GM11168 (cell line): ENCODE data around the gene PIM3.

Experiments used
- in situ Hi-C: fragments of 300-500 bp; cut with MboI; formaldehyde crosslinking; loops from one replicate; pipeline ENCODE4 v1.12.0; 2022; ENCODE audit warnings: low sequenced_read_pairs; ENCODE audit not compliant: unreplicated experiment

Gene PIM3

DNA sequence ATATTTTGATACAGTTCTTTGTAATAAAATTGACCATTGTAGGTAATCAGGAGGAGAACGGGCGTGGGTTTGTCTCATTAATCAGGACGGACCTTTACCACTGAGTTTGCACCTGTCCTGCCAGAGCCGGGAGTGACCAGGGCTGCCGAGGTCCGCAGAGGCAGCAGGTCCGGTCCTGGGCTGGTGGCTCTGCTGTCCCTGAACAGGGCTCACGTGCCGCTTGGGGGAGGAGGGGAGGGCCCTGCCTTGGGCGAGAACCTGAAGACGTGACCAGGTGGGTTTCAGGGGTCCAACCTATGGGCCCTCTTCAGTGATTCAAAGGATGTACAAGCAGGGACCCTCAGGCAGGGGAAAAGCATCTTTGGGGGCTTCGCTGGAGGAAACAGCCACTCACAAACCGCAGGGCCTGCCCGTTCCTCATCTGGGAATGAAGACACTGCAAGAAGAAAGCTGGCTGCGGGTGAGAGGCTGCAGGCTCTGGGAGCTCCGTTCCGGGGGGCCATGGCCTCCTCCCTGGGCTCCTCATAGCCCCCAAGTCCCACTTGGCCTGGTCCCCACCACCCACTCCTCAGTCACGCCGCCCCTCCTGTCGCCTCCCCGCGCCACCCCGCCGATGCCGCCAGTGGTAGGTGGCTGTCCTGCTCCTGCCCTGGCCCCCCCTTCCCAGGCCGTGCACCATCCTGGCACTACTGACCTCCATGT, 32.9 kb upstream of the PIM3 start:
- in situ Hi-C loops: no loop called here

DNA sequence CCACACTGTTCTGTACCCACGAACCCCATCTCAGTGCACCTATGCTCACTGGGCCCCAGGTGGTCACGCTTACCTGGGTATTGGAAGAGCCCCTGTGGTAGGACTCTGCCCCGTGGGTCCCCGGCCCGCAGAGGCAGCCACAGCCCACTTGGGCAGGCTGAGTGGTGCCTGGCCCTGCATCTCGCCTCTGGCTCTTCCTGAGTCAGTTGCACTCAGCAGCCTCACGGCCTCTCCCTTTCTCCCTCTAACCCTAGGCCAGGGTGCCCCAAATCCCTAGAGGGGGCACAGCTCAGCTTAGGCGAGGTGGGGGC, 32.4 kb upstream of the PIM3 start:
- in situ Hi-C loops: no loop called here

DNA sequence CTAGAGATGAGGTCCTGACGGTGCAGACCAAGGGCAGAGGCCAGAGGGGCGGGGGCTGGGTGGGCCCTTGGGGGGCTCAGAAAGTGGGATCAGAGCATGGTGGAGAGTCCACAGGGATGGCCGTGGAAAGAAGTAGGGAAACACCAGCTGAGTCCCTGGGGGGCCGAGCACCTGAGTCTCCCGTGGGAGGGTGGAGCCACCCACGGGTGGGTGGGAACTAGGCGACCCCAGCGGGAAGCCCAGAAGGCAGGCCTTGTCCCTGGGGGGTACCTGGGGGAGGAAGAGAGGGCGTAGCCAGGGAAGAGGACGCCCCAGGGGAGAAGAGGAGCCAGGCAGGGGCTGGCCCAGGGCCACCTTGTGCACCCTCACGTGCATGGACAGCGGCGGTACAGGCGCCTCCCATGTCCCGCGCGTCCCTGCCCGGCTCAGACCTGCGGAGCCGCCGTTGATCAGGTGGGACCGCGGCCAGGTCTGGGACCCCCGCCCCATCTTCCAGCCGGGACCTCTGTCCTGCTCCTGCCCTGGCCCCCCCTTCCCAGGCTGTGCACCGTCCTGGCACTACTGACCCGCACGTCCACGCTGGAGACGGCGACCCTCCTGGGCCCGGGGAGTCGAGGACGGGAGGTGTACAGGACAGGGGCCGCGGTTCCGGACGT, 31.9 kb upstream of the PIM3 start:
- in situ Hi-C loops: no loop called here

DNA sequence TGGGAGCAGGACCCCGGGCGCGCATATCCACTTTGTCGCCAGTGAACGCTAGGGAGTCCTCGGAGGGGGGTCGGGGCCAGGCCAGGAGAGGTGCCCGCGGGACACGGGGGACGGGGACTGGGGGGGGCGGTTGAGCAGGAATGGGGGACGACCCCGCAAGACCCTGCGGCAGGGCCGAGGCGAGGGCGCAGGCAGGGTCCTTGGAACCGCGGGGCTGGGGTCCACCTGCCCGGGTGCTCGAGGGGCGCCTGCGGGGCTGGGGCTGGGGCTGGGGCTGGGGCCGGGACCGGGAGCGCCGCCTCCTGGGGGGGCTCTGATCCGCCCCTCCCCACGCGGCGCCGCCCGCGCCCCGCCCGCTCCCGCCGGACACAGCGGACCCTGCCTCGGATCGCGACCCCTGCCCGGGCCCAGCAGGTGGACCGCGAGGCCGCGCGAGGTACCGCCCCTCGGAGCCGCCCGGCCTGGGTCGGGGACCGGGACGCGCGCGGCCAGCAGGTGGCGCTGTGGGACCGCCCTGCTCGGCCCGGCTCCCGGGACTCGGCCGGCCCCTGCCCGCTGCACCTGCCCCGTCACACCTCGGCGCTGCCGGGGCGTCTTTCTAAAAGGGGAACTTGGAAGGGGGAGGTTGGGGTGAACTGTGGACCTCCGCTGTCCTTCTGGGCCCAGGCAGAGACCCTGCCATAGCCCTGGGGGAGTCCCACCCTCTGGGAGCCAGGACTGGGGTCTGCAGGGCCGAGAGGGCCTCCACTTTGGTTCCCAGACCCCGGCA, 31.2 kb upstream of the PIM3 start:
- in situ Hi-C loops: no loop called here

DNA sequence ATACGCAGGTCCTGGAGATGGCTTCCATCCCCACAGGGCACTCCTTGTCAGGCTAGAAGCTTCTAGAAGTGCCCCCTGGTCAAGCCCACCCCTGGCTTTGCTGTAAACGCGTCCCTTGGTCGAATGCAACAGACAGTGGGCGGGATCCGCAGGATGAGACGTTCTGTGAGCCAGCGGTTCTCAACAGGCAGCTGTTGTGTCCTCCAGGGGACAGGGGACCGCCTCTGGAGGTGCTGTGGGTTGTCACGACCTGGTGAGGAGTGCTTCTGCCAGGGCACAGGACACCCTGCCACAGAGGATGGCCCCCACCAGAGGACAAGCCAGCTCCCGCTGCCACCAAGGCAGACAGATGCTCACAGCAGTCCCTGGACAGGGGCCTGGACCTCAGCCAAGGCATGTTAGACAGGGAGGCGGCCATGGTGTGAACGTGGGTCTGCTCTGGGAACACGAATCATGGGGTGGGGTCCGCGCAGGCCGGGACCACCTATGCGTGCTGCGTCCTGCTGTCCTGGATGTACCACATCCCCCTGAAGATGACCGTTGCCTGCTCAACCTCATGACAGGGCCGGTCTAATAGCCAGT, 30.5 kb upstream of the PIM3 start:
- in situ Hi-C loops: loop anchor here (5.0 kb wide), 1 partner anchor 97 kb away; no protein-coding TSS in a partner anchor

DNA sequence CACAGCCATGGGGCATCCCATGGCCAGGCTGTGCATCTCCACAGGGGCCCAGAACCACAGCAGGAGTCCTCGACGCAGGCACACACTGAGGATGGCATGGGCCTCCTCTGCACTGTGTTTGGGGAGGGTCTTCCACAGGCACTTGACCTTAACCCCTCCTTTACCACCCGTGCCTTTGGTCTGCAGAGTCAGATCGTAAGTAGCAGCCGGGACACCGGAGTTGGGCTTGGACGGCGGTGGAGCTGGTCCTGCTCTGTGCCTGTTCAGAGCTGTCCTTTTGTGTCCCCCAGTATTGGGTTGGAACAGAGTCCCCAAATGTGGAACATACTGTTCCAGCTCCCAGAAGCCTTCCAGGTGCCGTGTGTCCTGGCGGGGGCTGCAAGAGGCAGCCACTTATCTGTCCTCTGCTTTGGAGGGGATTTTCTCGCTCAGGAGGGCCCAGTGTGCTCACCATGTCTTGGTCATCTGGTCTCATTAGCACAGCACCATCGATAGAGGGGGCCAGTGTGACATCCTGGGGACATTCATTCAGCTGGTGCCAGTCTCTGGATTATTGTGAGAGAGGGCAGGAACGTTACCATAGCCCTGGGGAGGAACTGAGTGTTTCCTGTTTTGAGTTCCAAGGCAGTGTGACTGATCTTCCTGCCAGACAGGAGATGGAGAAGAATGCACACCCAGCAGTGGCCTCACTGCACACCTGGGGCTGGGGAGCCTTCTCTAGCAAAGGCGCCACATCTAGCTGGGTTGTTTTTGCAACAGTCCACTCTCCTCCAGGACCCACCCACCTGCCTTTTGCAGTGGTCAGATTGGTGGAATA, 29.8 kb upstream of the PIM3 start:
- in situ Hi-C loops: loop anchor here (5.0 kb wide), 1 partner anchor 96 kb away; no protein-coding TSS in a partner anchor

DNA sequence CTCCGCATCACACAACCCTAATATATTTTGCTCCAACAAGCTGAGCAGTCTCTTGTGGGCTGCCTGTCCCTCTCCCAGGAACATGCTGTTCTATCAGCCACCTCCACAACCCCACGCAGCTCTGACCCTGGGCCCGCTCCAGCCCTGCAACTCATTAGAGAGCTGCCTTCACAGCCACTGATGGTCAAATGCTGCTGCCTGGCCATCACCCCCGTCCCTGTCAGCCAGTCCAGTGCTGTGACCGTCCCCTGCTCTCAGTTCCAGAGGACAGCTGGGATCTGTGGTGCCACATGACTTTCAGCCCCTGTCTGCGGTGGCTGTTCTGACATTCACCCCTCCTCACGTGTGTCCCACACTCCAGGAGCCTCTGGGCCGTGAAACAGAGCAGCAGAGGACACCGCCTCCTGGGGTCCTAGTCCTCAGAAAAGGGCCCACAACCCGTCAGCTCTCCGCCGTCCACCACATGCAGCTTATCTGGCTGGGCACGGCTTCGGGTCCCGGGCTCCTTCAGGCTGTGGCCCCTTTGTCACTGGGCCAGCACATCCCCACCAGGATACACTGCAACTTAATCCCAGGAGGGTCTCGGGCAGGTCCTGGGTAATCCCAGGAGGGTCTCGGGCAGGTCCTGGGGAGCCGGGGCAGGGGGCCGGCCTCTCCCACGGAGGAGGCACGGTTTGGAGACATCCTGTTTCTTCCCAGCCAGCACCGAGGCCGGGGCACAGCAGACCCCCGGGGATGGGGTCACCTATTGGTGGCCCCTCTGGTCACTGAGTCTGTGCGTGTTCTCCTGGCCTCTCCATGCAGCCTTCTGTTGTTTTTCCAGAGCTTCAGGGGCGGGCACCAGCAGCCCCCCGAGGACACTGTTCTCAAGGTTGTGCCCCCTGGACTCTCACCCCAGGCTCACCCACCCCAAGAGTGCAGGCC, 27.1 kb upstream of the PIM3 start:
- in situ Hi-C loops: loop anchor here (5.0 kb wide), 1 partner anchor 94 kb away; no protein-coding TSS in a partner anchor

DNA sequence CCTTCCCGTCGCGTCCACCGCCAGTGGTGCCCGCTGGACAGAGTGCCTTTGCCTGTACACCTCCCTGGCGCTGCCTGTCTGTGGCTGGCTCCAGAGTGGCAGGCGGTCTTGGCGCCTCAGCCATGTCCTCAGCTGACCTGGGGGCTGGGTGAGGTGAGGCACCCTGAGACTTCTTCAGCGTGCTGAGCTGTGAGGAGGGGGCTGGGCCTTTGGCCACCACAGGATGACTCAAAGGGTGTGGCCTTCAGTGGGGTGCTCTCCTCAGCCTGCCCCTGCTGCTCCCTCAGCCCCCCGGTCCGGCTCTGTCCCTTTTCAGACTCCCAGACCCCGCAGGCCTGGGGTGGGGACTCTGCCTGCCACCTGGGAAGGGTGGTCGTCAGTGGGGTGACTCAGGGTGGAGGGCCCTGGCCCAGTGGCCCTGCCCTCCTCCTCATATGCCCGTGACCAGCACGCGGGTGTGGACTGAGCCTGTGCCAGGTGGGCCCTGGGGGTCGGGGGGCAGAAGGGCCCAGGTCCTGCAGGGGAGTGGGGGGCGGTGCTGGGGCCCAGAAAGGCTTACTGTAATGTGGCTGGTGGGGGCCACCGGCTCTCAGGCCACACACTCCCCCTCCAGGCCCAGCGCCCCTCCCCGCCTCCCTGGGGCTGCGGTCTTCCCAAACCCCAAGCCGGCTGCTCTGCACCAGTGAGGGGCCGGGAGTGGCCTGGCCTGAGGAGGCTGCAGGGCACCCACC, 26.2 kb upstream of the PIM3 start:
- in situ Hi-C loops: loop anchor here (5.0 kb wide), 1 partner anchor 93 kb away; no protein-coding TSS in a partner anchor

DNA sequence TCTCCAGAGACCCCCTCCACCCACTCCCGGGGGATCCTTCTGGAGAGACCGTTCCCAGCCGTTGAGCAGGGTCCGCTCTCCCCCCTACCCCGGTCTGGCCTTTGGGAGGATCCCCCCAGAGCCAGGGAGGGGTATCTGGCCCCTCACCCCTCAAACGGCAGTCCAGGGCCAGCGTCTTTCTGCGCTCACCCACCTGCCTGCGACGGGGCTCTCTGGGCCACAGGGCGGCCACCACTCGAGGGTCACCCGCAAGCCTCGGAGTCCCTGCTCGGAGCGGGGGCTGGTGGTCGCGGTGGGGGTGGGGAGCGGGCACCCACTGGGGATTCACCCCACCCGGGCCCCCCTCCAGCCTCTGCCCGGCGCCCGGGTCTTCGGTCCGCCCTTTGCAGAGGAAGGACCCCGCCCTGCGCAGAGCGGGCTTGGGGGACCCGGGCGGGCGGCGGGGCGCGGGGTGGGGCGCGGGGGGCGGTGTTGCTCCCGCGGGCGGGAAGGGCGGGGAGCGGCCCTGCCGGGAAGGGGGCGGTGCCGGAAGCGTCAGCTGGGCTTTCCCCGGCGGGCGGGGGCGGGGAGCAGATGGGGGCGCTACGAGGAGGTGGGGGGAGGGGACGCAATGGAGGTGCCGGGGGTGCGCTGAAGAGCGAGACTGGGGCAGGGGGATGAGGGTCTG, 25.5 kb upstream of the PIM3 start:
- in situ Hi-C loops: loop anchor here (5.0 kb wide), 1 partner anchor 92 kb away; no protein-coding TSS in a partner anchor

DNA sequence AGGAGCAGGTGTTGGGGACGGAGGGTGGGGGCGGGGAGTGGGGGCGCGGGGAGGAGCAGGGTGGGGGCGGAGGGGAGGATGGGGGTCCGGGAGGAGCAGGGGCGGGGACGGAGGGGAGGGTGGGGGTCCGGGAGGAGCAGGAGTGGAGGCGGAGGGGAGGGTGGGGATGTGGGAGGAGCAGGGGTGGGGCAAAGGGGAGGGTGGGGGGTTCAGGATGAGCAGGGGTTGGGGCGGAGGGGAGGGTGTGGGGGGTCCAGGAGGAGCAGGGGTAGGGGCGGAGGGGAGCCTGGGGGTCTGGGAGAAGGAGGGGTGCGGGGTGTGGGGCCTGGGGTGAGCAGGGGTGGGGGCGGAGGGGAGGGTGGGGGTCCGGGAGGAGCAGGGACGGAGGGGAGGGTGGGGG, 25.0 kb upstream of the PIM3 start:
- in situ Hi-C loops: no loop called here

DNA sequence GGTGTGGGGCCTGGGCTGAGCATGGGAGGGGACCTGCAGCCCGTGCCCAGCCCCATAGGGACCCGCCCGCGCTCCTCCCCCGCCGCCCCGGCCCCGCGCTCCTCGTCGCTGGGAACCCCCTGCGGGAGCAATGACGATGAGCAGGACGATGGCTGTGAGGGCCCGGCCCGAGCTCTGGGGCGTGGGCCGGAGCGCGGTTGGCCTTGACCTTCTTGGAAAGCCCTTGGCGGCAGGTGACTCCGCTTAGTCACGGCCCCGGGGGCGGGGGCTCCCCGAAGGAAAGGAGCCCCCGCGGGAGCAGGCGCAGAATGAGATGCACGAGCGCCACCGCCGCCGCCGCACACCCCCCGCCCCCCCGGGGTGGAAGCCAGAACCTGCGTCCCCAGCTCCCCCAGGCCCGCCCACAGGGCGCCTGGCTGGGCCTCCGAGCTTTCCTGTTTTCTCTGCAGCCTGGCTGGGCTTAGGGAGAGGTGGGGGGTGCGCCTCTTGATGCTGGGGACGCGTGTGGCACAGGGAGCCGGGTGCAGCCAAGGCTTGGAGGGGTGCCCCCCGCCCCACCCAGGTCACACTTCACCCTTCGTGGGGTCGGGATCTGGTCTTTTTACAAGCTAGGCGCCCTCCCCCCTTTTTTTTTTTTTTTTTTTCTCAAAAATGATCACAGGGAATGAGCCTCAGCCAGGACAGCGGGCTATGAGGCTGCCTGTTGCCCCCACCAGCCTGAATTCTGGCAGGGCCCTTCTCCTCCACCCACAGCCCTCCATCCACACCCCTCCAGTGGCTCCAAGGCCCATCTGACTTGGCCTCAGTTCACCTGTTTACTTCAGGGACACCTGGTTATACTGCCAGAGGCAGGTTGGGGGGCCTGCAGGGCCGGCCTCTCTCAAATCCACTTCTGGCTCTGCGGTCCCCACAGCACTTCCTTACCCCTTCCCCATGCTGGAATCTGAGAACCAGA, 24.3 kb upstream of the PIM3 start:
- in situ Hi-C loops: no loop called here

DNA sequence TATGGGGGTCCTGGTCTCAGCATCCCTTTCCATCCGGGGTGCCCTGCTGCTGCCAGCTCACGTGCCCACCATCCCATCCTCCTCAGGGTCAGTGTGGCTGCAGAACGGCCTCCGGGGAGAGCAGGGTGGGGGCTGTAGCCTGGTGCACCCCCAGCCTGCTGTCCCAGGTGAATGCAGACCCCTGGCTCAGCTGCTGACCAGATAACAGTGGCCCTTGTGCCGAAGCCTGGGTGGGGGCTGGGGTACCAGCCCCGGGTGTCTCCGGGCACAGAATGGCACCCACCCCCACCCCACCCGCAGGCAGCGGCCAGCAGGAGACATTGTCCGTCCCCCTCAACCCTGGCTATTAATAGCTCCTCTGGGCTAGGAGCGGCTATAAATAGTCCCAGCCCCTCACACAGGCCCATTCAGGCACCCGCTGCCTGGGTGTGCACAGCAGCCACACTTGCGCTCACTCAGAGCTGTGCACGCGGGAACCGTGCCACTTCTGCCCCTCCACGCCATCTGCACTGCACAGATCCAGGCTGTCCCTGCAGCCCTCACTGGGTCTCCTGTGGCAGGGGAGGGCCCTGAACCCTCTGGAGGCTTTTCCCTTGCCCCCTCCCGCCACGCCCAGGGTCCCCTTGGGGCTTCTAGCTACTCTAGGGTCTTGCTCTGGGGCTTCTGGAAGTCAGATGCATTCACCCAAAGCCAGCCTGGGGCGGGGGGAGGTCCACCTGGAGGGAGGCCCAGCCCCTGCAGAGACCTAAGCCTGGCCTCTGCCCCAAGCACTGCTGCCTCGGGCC, 23.4 kb upstream of the PIM3 start:
- in situ Hi-C loops: no loop called here

DNA sequence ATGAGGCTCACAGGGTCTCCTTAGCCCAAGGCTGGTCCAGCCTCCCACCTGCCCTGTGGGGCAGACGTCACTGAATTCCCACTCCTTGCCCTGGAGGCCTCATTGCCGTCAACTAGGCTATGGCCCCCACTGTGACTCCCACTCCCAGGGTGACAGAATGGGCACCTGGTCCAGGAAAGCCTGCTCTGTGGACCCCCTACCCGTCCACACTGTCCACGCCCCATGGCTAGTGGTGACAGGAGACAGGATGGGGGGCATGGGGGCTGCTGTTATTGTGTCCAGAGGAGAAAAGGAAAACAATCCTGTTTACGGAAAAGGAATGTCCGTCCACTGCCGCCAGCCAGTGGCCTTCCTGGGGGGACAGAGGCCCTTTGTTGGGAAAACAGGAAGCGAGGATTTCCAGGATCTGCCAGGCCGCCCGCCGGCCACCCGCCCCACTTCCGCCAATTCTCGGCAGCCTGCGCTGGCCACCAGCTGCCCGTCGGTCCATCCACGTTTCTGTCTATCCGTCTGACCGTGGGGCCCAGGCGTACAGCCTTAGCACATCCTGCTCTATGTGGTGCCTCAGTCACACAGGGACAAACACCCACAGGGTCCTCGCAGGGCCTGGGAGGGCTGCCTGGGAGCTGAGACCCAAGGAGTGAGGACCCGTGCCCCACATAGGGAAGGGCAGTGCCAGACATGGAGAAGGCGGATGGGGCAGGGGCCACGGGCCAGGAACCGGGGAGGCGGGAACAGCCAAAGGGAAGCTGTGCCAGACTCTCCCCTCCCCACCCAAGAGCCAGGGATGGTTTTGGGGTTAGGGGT, 22.6 kb upstream of the PIM3 start:
- in situ Hi-C loops: no loop called here

DNA sequence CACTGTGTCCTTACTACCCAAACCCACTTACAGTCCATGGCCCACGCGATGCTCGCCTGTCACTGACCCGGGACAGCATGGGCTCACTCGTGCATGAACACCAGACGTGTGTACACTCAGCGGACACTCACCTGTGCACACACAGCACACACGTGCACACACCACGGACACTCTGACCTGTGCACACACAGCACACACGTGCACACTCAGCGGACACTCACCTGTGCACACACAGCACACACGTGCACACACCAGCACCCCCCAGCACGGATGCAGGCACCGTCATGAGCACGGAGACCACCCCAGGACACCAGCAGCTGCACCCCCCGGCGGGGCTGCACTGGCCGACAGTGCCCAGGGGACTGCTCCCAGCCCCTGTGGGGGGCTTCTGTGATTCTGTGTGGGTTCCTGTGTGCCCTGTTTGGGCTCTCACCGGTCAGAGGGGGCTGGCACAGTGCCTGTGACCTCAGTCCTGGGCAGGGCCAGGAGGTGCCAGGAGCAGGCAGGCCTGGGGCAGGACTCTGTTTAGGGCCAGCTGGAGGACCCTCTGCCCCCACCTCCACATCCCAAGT, 21.9 kb upstream of the PIM3 start:
- in situ Hi-C loops: no loop called here
